ENCODE results near the gene BCL6. TPM values are rescaled to one million over a fixed set of nuclear protein-coding genes. Genes with fewer than 3 reads are reported as not detected.

Gene BCL6
- total RNA-seq, 1 donor from 2014 or later, result 97.9 TPM

GRCh38 chr3:187769771-187770170, 24.5 kb upstream of the BCL6 start:
- intact Hi-C loops (cut with DNase I), result no loop called here

GRCh38 chr3:187767266-187768012, 22.2 kb upstream of the BCL6 start:
- H3K36me3 ChIP-seq, result no peaks in the 10 kb centered on the region
- H3K9me3 ChIP-seq, result no peaks in the 10 kb centered on the region
- H3K4me1 ChIP-seq, result peaks cover 0 to 6% of the 10 kb centered on the region in 2 donors
- no peak for TF ChIP-seq CTCF (IDR thresholded peaks at IDR 0.05)
- DNase-seq (ENCODE audit: low spot score in 2 of 2), result no peak
- intact Hi-C loops (cut with DNase I), result no loop called here
- H3K27ac ChIP-seq, result no peak overlapping the region
- H3K27me3 ChIP-seq, result no peaks in the 10 kb centered on the region
- H3K4me3 ChIP-seq, result no peak overlapping the region

More at GRCh38 chr3:187769771-187770170, 24.5 kb upstream of the BCL6 start:
- no peaks in the 10 kb centered on the region for H3K4me1 ChIP-seq
- DNase-seq (ENCODE audit: low spot score in 2 of 2), result no peak
- H3K4me3 ChIP-seq, result no peak overlapping the region
- H3K9me3 ChIP-seq, result no peaks in the 10 kb centered on the region
- TF ChIP-seq CTCF (IDR thresholded peaks at IDR 0.05), result no peak
- no peaks in the 10 kb centered on the region for H3K27me3 ChIP-seq
- H3K36me3 ChIP-seq, result no peaks in the 10 kb centered on the region
- no peak overlapping the region for H3K27ac ChIP-seq

- Histone ChIP-seq H3K4me1 (peaks cover 0 to 6% of the 10 kb centered on the region in 2 donors), H3K27me3 (no peaks in the 10 kb centered on the region), H3K27ac (no peak overlapping the region), H3K4me3 (no peak overlapping the region), H3K9me3 (no peaks in the 10 kb centered on the region), H3K36me3 (no peaks in the 10 kb centered on the region)
- no peak for DNase-seq (ENCODE audit: low spot score in 2 of 2)
- intact Hi-C loops (cut with DNase I), result no loop called here
- no peak for TF ChIP-seq CTCF (IDR thresholded peaks at IDR 0.05)
These were observed 20.1 kb upstream of the BCL6 start for GRCh38 chr3:187765342-187765741.

GRCh38 chr3:187763850-187764648, 18.8 kb upstream of the BCL6 start:
- Histone ChIP-seq H3K36me3 (no peaks in the 10 kb centered on the region), H3K4me3 (no peak overlapping the region), H3K9me3 (no peaks in the 10 kb centered on the region), H3K27me3 (no peaks in the 10 kb centered on the region), H3K4me1 (peaks cover 0 to 6% of the 10 kb centered on the region in 2 donors), H3K27ac (peak overlapping the region in 1 of 2 donors; percentile 1)
- no peak for DNase-seq (ENCODE audit: low spot score in 2 of 2)
- intact Hi-C loops (cut with DNase I), result no loop called here
- no peak for TF ChIP-seq CTCF (IDR thresholded peaks at IDR 0.05)

GRCh38 chr3:187762792-187763191, 17.5 kb upstream of the BCL6 start:
- intact Hi-C loops (cut with DNase I), result no loop called here
- Histone ChIP-seq H3K4me1 (peaks cover 0 to 6% of the 10 kb centered on the region in 2 donors), H3K27me3 (no peaks in the 10 kb centered on the region), H3K36me3 (no peaks in the 10 kb centered on the region), H3K9me3 (no peaks in the 10 kb centered on the region), H3K4me3 (no peak overlapping the region), H3K27ac (no peak overlapping the region)
- TF ChIP-seq CTCF (IDR thresholded peaks at IDR 0.05), result no peak
- no peak for DNase-seq (ENCODE audit: low spot score in 2 of 2)

Measured in ascending aorta (tissue), 2 donors.